ENCODE data around the gene KIF24.
"Not testable (repeated sequence)": the region's sequence is repeated elsewhere in the genome, so short reads cannot be mapped to it uniquely, and the experiment has no call there.

KIF24 gene

GRCh38 chr9:34343090-34343489 is 14.0 kb upstream of the KIF24 start:
- no peak overlapping the region for H3K4me3 ChIP-seq (ENCODE audit: low read depth, low read length)
- no peak for DNase-seq (ENCODE audit: low read depth)
- TF ChIP-seq CTCF (IDR thresholded peaks at IDR 0.05; ENCODE audit: control insufficient read depth, extremely low read depth, insufficient read depth) = no peak

GRCh38 chr9:34341659-34342295 is 12.7 kb upstream of the KIF24 start:
- no peak for TF ChIP-seq CTCF (IDR thresholded peaks at IDR 0.05; ENCODE audit: control insufficient read depth, extremely low read depth, insufficient read depth)
- H3K4me3 ChIP-seq (ENCODE audit: low read depth, low read length) = no peak overlapping the region
- DNase-seq (ENCODE audit: low read depth) = no peak

GRCh38 chr9:34338665-34339385 is 9.8 kb upstream of the KIF24 start:
- H3K4me3 ChIP-seq (ENCODE audit: low read depth, low read length) = no peak overlapping the region
- DNase-seq (ENCODE audit: low read depth) = no peak
- TF ChIP-seq CTCF (IDR thresholded peaks at IDR 0.05; ENCODE audit: control insufficient read depth, extremely low read depth, insufficient read depth) = no peak

GRCh38 chr9:34338079-34338478 is 9.0 kb upstream of the KIF24 start:
- H3K4me3 ChIP-seq (ENCODE audit: low read depth, low read length); DNase-seq (ENCODE audit: low read depth): not testable (repeated sequence)

- no peak for DNase-seq (ENCODE audit: low read depth)
- no peak overlapping the region for H3K4me3 ChIP-seq (ENCODE audit: low read depth, low read length)
- TF ChIP-seq CTCF (IDR thresholded peaks at IDR 0.05; ENCODE audit: control insufficient read depth, extremely low read depth, insufficient read depth) = peak; percentile 21; the same call in 1 of the 2 replicates
Observed at GRCh38 chr9:34337403-34337802, 8.3 kb upstream of the KIF24 start.

GRCh38 chr9:34335376-34335775 is 6.3 kb upstream of the KIF24 start:
- DNase-seq (ENCODE audit: low read depth) = no peak
- no peak overlapping the region for H3K4me3 ChIP-seq (ENCODE audit: low read depth, low read length)
- TF ChIP-seq CTCF (IDR thresholded peaks at IDR 0.05; ENCODE audit: control insufficient read depth, extremely low read depth, insufficient read depth) = no peak

- DNase-seq (ENCODE audit: low read depth) = no peak
- no peak overlapping the region for H3K4me3 ChIP-seq (ENCODE audit: low read depth, low read length)
- no peak for TF ChIP-seq CTCF (IDR thresholded peaks at IDR 0.05; ENCODE audit: control insufficient read depth, extremely low read depth, insufficient read depth)
Observed at GRCh38 chr9:34334916-34335315, 5.8 kb upstream of the KIF24 start.
